ENCODE results near the gene NLRP12. TPM values are rescaled to one million over a fixed set of nuclear protein-coding genes. Genes with fewer than 3 reads are reported as not detected.
A peak's percentile ranks its signal among the peaks of the same experiment; 100 is the strongest.
"Not testable (repeated sequence)": the region's sequence is repeated elsewhere in the genome, so short reads cannot be mapped to it uniquely, and the experiment has no call there.

The NLRP12 gene
- total RNA-seq, 1 donor from 2014 or later: not detected

GRCh38 chr19:53775524-53775923 is 48.6 kb downstream of the NLRP12 start:
- H3K27ac Mint-ChIP-seq (ENCODE audit: unreplicated experiment): no peak overlapping the region
- H3K4me1 Mint-ChIP-seq (ENCODE audit: unreplicated experiment): no peaks in the 10 kb centered on the region
- H3K9me3 Mint-ChIP-seq (ENCODE audit: unreplicated experiment): peaks cover 2% of the 10 kb centered on the region
- TF ChIP-seq CTCF (IDR thresholded peaks at IDR 0.05): no peak
- no peaks in the 10 kb centered on the region for H3K27me3 Mint-ChIP-seq (ENCODE audit: unreplicated experiment)
- H3K4me3 Mint-ChIP-seq (ENCODE audit: unreplicated experiment): no peak overlapping the region
- no peaks in the 10 kb centered on the region for H3K36me3 Mint-ChIP-seq (ENCODE audit: unreplicated experiment)
- no peak for DNase-seq (ENCODE audit: extremely low spot score, unreplicated experiment)

- not testable (repeated sequence) for H3K27ac Mint-ChIP-seq (ENCODE audit: unreplicated experiment); H3K4me3 Mint-ChIP-seq (ENCODE audit: unreplicated experiment)
Measured at GRCh38 chr19:53774491-53774890, 49.6 kb downstream of the NLRP12 start.

GRCh38 chr19:53773999-53774398 is 50.1 kb downstream of the NLRP12 start:
- no peaks in the 10 kb centered on the region for H3K4me1 Mint-ChIP-seq (ENCODE audit: unreplicated experiment)

More at GRCh38 chr19:53774491-53774890, 49.6 kb downstream of the NLRP12 start:
- H3K4me1 Mint-ChIP-seq (ENCODE audit: unreplicated experiment); H3K27me3 Mint-ChIP-seq (ENCODE audit: unreplicated experiment); H3K9me3 Mint-ChIP-seq (ENCODE audit: unreplicated experiment); DNase-seq (ENCODE audit: extremely low spot score, unreplicated experiment); H3K36me3 Mint-ChIP-seq (ENCODE audit: unreplicated experiment): not testable (repeated sequence)

GRCh38 chr19:53772943-53773342 is 51.2 kb downstream of the NLRP12 start:
- peak; percentile 57 for TF ChIP-seq CTCF (IDR thresholded peaks at IDR 0.05)
- DNase-seq (ENCODE audit: extremely low spot score, unreplicated experiment): no peak
- no peaks in the 10 kb centered on the region for H3K9me3 Mint-ChIP-seq (ENCODE audit: unreplicated experiment)
- no peaks in the 10 kb centered on the region for H3K27me3 Mint-ChIP-seq (ENCODE audit: unreplicated experiment)
- no peak overlapping the region for H3K27ac Mint-ChIP-seq (ENCODE audit: unreplicated experiment)
- H3K4me3 Mint-ChIP-seq (ENCODE audit: unreplicated experiment): no peak overlapping the region
- H3K36me3 Mint-ChIP-seq (ENCODE audit: unreplicated experiment): no peaks in the 10 kb centered on the region
- no peaks in the 10 kb centered on the region for H3K4me1 Mint-ChIP-seq (ENCODE audit: unreplicated experiment)

More at GRCh38 chr19:53773999-53774398, 50.1 kb downstream of the NLRP12 start:
- Mint-ChIP-seq H3K27ac (ENCODE audit: unreplicated experiment) (no peak overlapping the region), H3K4me3 (ENCODE audit: unreplicated experiment) (no peak overlapping the region), H3K27me3 (ENCODE audit: unreplicated experiment) (no peaks in the 10 kb centered on the region), H3K9me3 (ENCODE audit: unreplicated experiment) (no peaks in the 10 kb centered on the region), H3K36me3 (ENCODE audit: unreplicated experiment) (no peaks in the 10 kb centered on the region)
- DNase-seq (ENCODE audit: extremely low spot score, unreplicated experiment): no peak
- no peak for TF ChIP-seq CTCF (IDR thresholded peaks at IDR 0.05)

GRCh38 chr19:53771144-53771543 is 53.0 kb downstream of the NLRP12 start:
- TF ChIP-seq CTCF (IDR thresholded peaks at IDR 0.05): no peak
- H3K27ac Mint-ChIP-seq (ENCODE audit: unreplicated experiment): no peak overlapping the region
- H3K27me3 Mint-ChIP-seq (ENCODE audit: unreplicated experiment): no peaks in the 10 kb centered on the region
- no peaks in the 10 kb centered on the region for H3K36me3 Mint-ChIP-seq (ENCODE audit: unreplicated experiment)
- no peak overlapping the region for H3K4me3 Mint-ChIP-seq (ENCODE audit: unreplicated experiment)
- peaks cover 8% of the 10 kb centered on the region for H3K9me3 Mint-ChIP-seq (ENCODE audit: unreplicated experiment)
- DNase-seq (ENCODE audit: extremely low spot score, unreplicated experiment): no peak
- no peaks in the 10 kb centered on the region for H3K4me1 Mint-ChIP-seq (ENCODE audit: unreplicated experiment)

- DNase-seq (ENCODE audit: extremely low spot score, unreplicated experiment); H3K4me3 Mint-ChIP-seq (ENCODE audit: unreplicated experiment); H3K27me3 Mint-ChIP-seq (ENCODE audit: unreplicated experiment); H3K36me3 Mint-ChIP-seq (ENCODE audit: unreplicated experiment); H3K27ac Mint-ChIP-seq (ENCODE audit: unreplicated experiment); H3K4me1 Mint-ChIP-seq (ENCODE audit: unreplicated experiment): not testable (repeated sequence)
- peaks cover 14% of the 10 kb centered on the region for H3K9me3 Mint-ChIP-seq (ENCODE audit: unreplicated experiment)
Measured at GRCh38 chr19:53769696-53770309, 54.3 kb downstream of the NLRP12 start.
